ENCODE measurements around the gene LILRB3.
"Not testable (repeated sequence)": the region's sequence is repeated elsewhere in the genome, so short reads cannot be mapped to it uniquely, and the experiment has no call there.

LILRB3 gene

GRCh38 chr19:54222474-54223276, at the start of gene LILRB3:
Gene LILRB3 (minus strand): TSS chr19:54223007. CDS start chr19:54222976, 31 bp downstream.
- not testable (repeated sequence) for DNase-seq

DNA sequence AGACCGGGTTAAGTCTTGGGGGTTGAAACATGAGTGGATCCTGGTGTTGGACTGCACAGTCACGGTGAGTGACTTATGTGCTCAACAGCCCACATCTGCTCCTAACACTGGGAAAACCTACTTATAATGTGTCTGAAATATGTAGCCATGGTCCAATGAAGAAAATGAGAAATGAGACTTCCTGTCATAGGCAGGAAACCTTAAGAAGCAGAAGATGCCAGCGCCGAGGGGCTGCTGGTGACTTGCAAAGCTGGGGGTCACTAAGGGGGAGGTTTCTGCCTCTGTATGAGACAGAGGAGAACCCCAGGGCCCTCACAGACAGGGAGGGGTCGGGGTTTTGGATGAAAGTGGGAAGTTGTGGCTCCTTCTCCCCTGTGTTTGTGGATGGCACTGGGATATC, 49.4 kb upstream of the LILRB3 start:
- DNase-seq = not testable (repeated sequence)

- not testable (repeated sequence) for DNase-seq
Observed at GRCh38 chr19:54271587-54271986, 48.8 kb upstream of the LILRB3 start.

DNA sequence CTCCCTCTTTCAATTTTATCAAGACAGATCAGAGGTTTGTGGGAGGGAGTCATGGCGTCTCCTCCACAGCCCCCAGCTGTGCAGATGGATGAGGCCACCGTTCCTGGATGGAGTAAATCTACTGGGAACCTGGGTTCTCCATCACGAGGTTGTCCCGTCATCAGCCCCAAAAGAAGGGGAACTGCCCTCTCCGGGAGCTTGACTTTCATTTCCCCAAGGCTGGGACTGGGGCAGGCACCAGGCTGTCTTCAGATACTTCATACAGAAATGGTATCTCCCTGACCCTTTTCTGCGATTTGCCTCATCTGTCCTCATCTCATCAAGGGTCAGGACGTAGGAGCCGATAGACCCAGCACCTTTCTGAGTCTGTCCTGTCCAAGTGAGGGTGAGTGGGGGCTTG, 48.3 kb upstream of the LILRB3 start:
- no peak for DNase-seq

- DNase-seq = no peak
Observed at GRCh38 chr19:54268936-54269335, 46.1 kb upstream of the LILRB3 start.

- DNase-seq = peak; percentile 90
Observed at GRCh38 chr19:54266133-54266532, 43.3 kb upstream of the LILRB3 start.

- DNase-seq = no peak
Observed at GRCh38 chr19:54262470-54262869, 39.7 kb upstream of the LILRB3 start.

DNA sequence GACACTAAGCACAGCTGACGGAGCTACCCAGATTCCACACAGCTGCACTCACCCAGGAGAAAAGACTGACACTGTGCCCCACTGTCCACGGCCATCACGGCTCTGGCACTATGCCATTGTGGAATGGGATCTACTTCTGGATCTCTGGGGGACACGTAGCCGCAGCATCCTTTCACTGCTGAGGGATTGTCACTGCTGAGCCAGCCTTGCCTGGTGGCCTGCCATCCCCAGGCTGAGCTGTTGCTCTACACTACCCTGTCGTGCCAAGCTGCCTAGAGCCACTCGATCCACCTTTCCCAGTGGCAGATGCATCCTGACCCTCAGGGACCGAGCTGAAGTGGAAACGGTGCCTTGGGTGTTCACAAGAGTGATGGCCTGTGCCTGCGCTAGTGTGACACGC, 39.3 kb upstream of the LILRB3 start:
- DNase-seq = no peak

DNA sequence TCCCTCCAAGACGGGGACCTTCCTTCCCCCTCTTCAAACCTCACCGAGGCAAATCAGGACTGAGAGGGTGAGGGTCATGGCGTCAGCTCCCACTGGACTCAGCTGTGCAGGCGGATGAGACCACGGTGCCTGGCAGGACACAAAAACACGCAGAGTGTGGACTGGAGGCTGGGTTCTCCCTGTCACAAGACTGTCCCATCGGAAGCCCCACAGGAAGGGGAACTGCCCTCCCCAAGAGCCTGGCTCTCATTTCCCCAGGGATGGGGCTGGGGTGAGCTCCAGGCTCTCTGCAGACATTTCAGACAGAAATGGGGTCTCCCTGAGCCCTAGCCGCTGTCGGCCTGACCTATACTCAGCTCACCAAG, 34.3 kb upstream of the LILRB3 start, which contains the start of gene LILRB5:
Gene LILRB5, minus strand, starts transcription at position 158 of the 365 bp plus-strand sequence. Its CDS starts 80 bp downstream, at position 78.
- no peak for DNase-seq

DNA sequence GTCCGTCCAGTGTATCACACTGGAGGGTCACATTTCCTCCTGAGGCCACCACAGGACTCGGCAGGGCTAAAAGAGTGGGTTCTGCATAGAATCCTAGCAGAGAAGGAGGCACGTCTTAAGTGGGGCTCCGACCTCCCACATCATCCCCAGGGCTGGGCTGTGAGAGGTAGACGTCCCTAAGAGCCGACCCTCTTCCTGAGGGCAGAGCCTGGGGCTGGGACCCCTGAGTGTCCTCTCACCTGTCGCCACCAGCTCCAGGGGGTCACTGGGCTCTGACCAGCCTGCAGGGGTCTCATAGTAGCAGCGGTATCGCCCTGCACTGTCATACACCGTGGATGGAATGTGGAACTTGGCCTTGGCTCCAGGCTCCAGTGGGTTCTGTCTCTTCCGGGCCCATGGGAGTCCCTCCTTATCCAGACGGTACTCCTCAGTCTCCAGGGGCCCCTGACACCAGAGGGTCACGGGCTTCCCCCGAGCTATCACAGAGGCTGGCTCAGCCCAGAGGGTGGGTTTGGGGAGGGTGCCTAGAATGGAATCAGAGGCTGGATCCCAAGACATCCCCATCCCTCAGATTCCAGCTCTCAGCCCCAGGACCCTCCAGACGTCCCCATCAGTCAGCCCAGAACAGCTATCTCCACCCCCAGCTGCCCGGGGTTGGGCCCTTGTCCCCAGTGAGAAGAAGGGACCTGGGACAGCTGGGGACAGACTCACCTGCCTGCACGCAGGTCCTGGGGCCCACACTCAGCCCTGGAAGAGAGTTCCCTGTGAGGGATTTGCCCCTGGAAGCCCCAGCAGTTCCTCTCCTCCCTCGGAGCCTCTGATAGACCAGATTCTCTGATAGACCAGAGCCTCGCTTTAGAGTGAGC, 33.7 kb upstream of the LILRB3 start:
- DNase-seq = no peak

DNA sequence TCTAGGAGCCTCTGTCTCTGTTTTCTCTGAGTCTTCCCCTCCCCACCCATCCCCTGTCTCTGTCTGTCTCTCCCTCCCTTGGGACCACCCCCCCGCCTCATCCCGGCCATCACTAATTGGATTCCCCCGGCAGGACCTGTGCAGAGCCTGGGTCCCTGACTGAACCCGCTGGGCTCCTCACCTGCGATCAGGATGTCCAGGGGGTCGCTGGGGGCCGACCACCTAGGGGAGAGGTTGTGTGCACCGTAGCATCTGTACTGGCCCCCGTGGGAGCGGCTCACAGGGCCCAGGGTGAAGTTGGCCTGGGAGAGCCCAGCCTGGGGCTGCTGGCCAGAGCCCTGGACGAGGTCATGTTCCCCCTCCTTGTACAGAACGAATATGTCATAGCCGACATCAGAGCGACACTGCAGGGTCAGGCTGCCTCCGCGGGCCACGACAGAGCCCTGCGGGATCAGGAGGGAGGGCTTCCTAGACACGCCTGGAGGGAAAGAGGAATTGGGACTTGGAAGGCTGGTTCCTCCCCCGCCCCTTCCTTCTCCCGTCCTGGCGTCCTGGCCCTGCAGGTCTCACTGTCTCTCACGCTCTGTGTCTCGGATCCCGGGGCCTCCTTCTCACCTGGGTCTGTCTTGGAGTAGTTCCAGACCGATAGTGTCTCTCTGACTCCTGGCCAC, 32.4 kb upstream of the LILRB3 start:
- no peak for DNase-seq

- no peak for DNase-seq
Observed at GRCh38 chr19:54254195-54254906, 31.5 kb upstream of the LILRB3 start.

GRCh38 chr19:54253331-54254194, 30.8 kb upstream of the LILRB3 start:
- no peak for DNase-seq

DNA sequence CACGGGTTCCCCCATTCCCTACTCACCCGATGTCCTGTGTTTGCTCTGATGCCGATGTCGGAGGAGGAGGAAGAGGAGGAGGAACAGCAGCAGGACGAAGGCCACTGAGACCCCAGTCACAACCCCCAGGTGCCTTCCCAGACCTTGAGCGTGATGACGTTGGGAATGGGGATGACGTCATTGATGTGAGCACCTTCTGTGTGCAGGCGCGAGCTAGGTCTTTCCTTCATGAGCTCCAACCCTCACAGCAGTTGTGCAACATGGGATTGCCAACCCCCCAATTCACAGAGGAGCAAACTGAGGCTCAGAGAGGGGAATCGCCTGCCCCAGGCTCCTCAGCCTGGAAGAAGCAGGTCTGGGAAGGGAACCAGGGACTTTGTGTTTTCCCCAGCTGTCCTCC, 30.0 kb upstream of the LILRB3 start:
- DNase-seq = no peak

DNA sequence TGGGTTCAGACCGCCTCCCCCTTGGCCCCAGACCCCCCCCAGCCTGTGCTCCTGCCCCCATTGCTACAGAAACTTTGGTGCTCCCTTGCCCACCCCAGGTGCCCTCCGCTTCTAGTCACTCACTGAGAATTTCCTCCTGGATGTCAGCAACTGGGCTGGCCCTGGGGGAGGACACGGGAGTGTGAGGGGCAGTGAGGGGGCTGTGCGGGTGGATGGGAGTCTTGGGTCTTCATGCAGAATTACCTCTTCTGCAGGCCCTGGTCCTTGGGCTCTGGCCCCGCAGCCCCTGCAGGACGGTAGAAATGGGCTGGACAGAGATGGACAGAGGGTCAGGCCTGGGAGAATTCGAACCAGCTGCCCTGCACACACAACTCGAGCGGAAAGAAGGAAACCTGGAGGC, 29.4 kb upstream of the LILRB3 start:
- no peak for DNase-seq

DNA sequence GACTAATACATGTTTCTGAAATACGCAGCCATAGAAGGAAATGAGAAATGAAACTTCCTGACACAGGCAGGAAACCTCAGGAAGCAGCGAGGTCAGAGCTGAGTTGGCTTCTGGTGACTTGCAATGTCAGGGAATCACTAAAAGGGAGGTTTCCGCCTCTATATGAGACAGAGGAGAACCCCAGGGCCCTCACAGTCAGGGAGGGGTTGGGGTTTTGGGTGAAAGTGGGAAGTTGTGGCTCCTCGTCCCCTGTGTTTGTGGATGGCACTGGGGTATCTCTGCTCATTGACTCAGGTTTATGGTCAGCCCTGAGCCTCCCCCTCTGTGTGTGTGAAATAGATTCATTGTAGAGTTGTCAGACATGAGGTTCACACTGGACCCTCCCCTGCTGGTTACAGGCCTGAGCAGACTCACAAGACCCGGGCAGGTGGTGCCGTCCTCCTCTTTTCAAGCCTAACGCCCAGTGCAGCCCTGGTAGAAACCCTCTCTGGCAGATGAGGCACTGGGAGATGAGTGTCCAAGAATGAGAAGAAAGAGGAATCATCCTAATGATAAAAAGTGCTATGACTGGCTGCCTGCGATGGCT, 25.3 kb upstream of the LILRB3 start:
- peak; percentile 89 for DNase-seq

- no peak for DNase-seq
Observed at GRCh38 chr19:54247106-54247930, 24.5 kb upstream of the LILRB3 start.

- DNase-seq = no peak
Observed at GRCh38 chr19:54245936-54246335, 23.1 kb upstream of the LILRB3 start.

- not testable (repeated sequence) for DNase-seq
Observed at GRCh38 chr19:54243809-54244208, 21.0 kb upstream of the LILRB3 start.

DNA sequence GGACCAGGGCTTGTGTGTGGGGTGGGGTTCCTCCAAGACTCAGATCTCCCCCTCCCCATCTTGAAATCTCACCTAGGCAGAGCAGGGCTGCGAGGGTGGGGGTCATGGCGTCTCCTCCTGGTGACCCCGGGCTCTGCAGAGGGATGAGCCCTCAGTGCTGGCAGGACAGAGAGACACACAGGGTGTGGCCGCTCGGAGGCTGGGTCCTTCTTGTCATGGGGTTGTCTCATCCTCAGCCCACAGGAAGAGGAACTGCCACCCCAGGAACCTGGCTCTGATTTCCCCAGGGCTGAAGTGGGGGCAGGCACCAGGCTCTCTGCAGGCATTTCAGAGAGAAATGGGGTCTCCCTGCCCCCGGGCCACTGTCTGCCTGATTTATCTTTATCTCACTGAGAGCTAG, 19.8 kb upstream of the LILRB3 start, which contains the start of gene LILRA6:
Gene LILRA6, minus strand, starts transcription at position 145 of the 400 bp plus-strand sequence.
- not testable (repeated sequence) for DNase-seq
